HEK293 (cell line): ENCODE data around the gene HARBI1.

Experiments
- HOXA7 ChIP-seq: sonication (generic); formaldehyde crosslinking; IDR thresholded peaks from 2 replicates; pipeline ENCODE4 v1.8.1; 2022; ENCODE audit warnings: missing genetic modification reagents, borderline replicate concordance
- TCF7L2 ChIP-seq: IDR thresholded peaks from 2 replicates; pipeline ENCODE4 v1.6.1; 2011; ENCODE audit warnings: low read depth, mild to moderate bottlenecking, inconsistent platforms, low read length, moderate library complexity, borderline replicate concordance
- ZNF335 ChIP-seq: fragments of 450-650 bp; formaldehyde crosslinking; conservative IDR thresholded peaks from 2 replicates; pipeline ENCODE4 v1.5.1; 2016; ENCODE audit warnings: missing biosample characterization, missing genetic modification characterization
- ZNF558 ChIP-seq: fragments of 450-650 bp; formaldehyde crosslinking; IDR thresholded peaks from 2 replicates; pipeline ENCODE4 v1.5.1; 2016; ENCODE audit warnings: missing biosample characterization, missing genetic modification characterization
- TF ChIP-seq, protein P1 (sequence below): fragments of 450-650 bp; formaldehyde crosslinking; IDR thresholded peaks from 2 replicates; pipeline ENCODE4 v1.5.1; 2016; ENCODE audit warnings: missing biosample characterization, missing genetic modification characterization
- TF ChIP-seq, protein P2 (sequence below): fragments of 450-650 bp; formaldehyde crosslinking; IDR thresholded peaks from 2 replicates; pipeline ENCODE4 v1.5.1; 2016; ENCODE audit warnings: missing biosample characterization, missing genetic modification characterization
- TF ChIP-seq, protein P3 (sequence below): fragments of 450-650 bp; formaldehyde crosslinking; IDR thresholded peaks from 2 replicates; pipeline ENCODE4 v1.5.1; 2016; ENCODE audit warnings: missing biosample characterization, missing genetic modification characterization, borderline replicate concordance
- TF ChIP-seq, protein P4 (sequence below): fragments of 450-650 bp; formaldehyde crosslinking; IDR thresholded peaks from 2 replicates; pipeline ENCODE4 v1.5.1; 2016; ENCODE audit warnings: missing biosample characterization, missing genetic modification characterization
- TF ChIP-seq, protein P5 (sequence below): fragments of 450-650 bp; formaldehyde crosslinking; IDR thresholded peaks from 2 replicates; pipeline ENCODE4; 2016; ENCODE audit warnings: missing biosample characterization, missing genetic modification characterization
- TF ChIP-seq, protein P6 (sequence below): fragments of 450-650 bp; formaldehyde crosslinking; IDR thresholded peaks from 2 replicates; pipeline ENCODE4 v1.5.1; 2016; ENCODE audit warnings: missing biosample characterization, missing genetic modification characterization

DNA sequence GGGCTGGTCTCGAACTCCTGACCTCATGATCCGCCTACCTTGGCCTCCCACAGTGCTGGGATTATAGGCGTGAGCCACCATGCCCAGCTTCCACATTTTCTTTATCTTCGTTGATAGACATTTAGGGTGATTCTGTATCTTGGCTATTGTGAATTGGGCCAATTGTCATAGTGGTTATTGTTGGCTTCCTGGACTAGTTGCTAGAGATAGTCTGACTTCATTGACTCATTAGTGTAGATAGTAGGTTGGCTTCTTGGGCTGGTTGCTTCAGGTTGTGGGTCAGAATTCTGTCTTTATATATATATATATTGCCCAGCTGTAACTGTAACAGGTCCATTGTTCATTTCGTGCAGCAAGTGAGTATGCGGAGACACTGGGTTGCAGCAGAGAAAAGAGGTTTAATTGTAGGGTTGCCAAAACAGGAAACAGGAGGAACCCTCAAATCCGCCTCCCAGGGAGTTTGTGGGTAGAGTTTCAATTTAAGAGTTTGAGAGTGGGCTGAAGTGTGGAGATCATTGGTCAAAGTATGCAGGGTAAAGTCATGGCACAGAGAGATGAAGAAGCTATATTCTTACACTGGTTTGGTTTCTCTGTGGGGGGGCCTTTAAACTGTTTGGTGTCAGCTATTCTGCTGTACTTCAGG, 22.3 kb upstream of the HARBI1 start:
- TF ChIP-seq, protein P1, sequence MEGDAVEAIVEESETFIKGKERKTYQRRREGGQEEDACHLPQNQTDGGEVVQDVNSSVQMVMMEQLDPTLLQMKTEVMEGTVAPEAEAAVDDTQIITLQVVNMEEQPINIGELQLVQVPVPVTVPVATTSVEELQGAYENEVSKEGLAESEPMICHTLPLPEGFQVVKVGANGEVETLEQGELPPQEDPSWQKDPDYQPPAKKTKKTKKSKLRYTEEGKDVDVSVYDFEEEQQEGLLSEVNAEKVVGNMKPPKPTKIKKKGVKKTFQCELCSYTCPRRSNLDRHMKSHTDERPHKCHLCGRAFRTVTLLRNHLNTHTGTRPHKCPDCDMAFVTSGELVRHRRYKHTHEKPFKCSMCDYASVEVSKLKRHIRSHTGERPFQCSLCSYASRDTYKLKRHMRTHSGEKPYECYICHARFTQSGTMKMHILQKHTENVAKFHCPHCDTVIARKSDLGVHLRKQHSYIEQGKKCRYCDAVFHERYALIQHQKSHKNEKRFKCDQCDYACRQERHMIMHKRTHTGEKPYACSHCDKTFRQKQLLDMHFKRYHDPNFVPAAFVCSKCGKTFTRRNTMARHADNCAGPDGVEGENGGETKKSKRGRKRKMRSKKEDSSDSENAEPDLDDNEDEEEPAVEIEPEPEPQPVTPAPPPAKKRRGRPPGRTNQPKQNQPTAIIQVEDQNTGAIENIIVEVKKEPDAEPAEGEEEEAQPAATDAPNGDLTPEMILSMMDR, result no peak
- TF ChIP-seq ZNF558 (tag by site-specific recombination) (no peak), ZNF335 (tag by site-specific recombination) (no peak), TCF7L2 (no peak), HOXA7 (CRISPR knock-in tag) (no peak)
- TF ChIP-seq, protein P2, sequence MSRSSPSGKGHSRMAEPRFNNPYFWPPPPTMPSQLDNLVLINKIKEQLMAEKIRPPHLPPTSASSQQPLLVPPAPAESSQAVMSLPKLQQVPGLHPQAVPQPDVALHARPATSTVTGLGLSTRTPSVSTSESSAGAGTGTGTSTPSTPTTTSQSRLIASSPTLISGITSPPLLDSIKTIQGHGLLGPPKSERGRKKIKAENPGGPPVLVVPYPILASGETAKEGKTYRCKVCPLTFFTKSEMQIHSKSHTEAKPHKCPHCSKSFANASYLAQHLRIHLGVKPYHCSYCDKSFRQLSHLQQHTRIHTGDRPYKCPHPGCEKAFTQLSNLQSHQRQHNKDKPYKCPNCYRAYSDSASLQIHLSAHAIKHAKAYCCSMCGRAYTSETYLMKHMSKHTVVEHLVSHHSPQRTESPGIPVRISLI, result no peak
- TF ChIP-seq, protein P3, sequence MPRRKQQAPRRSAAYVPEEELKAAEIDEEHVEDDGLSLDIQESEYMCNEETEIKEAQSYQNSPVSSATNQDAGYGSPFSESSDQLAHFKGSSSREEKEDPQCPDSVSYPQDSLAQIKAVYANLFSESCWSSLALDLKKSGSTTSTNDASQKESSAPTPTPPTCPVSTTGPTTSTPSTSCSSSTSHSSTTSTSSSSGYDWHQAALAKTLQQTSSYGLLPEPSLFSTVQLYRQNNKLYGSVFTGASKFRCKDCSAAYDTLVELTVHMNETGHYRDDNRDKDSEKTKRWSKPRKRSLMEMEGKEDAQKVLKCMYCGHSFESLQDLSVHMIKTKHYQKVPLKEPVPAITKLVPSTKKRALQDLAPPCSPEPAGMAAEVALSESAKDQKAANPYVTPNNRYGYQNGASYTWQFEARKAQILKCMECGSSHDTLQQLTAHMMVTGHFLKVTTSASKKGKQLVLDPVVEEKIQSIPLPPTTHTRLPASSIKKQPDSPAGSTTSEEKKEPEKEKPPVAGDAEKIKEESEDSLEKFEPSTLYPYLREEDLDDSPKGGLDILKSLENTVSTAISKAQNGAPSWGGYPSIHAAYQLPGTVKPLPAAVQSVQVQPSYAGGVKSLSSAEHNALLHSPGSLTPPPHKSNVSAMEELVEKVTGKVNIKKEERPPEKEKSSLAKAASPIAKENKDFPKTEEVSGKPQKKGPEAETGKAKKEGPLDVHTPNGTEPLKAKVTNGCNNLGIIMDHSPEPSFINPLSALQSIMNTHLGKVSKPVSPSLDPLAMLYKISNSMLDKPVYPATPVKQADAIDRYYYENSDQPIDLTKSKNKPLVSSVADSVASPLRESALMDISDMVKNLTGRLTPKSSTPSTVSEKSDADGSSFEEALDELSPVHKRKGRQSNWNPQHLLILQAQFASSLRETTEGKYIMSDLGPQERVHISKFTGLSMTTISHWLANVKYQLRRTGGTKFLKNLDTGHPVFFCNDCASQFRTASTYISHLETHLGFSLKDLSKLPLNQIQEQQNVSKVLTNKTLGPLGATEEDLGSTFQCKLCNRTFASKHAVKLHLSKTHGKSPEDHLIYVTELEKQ (tag by site-specific recombination), result no peak
- TF ChIP-seq, protein P4, sequence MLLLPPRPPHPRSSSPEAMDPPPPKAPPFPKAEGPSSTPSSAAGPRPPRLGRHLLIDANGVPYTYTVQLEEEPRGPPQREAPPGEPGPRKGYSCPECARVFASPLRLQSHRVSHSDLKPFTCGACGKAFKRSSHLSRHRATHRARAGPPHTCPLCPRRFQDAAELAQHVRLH (tag by site-specific recombination), result no peak
- TF ChIP-seq, protein P5, sequence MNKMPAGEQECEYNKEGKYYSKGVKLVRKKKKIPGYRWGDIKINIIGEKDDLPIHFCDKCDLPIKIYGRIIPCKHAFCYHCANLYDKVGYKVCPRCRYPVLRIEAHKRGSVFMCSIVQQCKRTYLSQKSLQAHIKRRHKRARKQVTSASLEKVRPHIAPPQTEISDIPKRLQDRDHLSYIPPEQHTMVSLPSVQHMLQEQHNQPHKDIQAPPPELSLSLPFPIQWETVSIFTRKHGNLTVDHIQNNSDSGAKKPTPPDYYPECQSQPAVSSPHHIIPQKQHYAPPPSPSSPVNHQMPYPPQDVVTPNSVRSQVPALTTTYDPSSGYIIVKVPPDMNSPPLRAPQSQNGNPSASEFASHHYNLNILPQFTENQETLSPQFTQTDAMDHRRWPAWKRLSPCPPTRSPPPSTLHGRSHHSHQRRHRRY (tag by site-specific recombination), result no peak
- TF ChIP-seq, protein P6, sequence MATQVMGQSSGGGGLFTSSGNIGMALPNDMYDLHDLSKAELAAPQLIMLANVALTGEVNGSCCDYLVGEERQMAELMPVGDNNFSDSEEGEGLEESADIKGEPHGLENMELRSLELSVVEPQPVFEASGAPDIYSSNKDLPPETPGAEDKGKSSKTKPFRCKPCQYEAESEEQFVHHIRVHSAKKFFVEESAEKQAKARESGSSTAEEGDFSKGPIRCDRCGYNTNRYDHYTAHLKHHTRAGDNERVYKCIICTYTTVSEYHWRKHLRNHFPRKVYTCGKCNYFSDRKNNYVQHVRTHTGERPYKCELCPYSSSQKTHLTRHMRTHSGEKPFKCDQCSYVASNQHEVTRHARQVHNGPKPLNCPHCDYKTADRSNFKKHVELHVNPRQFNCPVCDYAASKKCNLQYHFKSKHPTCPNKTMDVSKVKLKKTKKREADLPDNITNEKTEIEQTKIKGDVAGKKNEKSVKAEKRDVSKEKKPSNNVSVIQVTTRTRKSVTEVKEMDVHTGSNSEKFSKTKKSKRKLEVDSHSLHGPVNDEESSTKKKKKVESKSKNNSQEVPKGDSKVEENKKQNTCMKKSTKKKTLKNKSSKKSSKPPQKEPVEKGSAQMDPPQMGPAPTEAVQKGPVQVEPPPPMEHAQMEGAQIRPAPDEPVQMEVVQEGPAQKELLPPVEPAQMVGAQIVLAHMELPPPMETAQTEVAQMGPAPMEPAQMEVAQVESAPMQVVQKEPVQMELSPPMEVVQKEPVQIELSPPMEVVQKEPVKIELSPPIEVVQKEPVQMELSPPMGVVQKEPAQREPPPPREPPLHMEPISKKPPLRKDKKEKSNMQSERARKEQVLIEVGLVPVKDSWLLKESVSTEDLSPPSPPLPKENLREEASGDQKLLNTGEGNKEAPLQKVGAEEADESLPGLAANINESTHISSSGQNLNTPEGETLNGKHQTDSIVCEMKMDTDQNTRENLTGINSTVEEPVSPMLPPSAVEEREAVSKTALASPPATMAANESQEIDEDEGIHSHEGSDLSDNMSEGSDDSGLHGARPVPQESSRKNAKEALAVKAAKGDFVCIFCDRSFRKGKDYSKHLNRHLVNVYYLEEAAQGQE (tag by site-specific recombination), result no peak
